ENCODE measurements around the gene NTF3.

DNA sequence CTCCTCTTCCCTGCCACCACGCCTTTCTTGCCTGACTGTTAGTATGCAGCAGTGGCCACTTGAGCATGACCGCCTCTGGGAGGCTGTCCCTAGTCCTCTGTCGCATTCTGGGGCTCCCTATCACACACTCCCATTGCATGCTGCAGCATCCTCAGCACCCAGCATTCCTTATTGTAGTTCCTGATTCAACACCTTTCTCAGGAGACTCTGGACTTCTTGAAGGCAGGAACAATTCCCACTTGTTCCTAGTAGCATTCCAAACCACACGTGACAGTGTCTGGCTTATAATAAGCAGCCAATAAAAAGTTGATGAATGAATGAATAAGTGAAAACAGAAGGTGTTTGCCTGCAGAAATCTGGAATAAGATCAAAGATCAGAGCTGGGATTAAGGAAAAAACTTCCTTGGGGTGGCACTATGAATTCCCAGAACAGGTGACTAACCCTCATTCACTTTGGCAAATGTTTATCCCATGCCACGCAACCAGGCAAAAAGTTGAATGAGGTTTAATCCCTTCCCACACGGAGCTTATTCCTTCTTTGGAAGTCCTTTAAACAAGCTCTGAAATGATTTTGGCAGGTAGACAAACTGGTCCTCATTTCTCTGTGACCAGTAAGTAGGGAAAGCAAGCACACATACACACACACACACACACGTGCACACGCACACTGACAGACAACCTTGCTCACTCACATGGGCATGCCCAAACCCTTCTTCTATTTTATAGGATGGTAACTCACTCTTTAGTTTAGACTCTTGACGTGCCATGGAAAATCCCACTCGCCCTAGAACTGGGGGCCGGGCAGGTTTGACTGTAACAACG lies 26.5 kb downstream of the NTF3 start:
- TF ChIP-seq EZH2phosphoT487 (IDR thresholded peaks at IDR 0.05; ENCODE audit: borderline replicate concordance, low read depth) (no peak), CTCF (IDR thresholded peaks at IDR 0.05) (no peak), CHD2 (IDR thresholded peaks at IDR 0.05; ENCODE audit: low read length, partially characterized antibody) (no peak), RFX5 (IDR thresholded peaks at IDR 0.05; ENCODE audit: low read length) (no peak), YY1 (IDR thresholded peaks at IDR 0.05; ENCODE audit: low read depth) (no peak), POLR2AphosphoS5 (IDR thresholded peaks at IDR 0.05; ENCODE audit: low read depth, low read length) (no peak), REST (IDR thresholded peaks at IDR 0.05; ENCODE audit: low read depth, low read length) (no peak), EP300 (IDR thresholded peaks at IDR 0.05; ENCODE audit: borderline replicate concordance in 1 of 2, low read depth in 1 of 2, low read length in 1 of 2) (no peak)
- TF ChIP-seq, protein P1, sequence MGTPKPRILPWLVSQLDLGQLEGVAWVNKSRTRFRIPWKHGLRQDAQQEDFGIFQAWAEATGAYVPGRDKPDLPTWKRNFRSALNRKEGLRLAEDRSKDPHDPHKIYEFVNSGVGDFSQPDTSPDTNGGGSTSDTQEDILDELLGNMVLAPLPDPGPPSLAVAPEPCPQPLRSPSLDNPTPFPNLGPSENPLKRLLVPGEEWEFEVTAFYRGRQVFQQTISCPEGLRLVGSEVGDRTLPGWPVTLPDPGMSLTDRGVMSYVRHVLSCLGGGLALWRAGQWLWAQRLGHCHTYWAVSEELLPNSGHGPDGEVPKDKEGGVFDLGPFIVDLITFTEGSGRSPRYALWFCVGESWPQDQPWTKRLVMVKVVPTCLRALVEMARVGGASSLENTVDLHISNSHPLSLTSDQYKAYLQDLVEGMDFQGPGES (IDR thresholded peaks at IDR 0.05; ENCODE audit: low read depth, low read length): no peak
